D721Med (cell line): Measurements from ENCODE around the gene LRRFIP2.
"Not testable (repeated sequence)": the region's sequence is repeated elsewhere in the genome, so short reads cannot be mapped to it uniquely, and the experiment has no call there.

ENCODE experiments used
- DNase-seq: peaks from one replicate; pipeline ENCODE4 v3.0.0; 2011; ENCODE audit warnings: low spot score; ENCODE audit not compliant: insufficient read length
- FAIRE-seq: peaks from 2 replicates; lab custom pipeline; 2011; peaks lifted over from hg19 to GRCh38; lab: Jason Lieb, UNC
- CTCF ChIP-seq: IDR thresholded peaks from 2 replicates; pipeline ENCODE4 v1.5.1; 2012; ENCODE audit warnings: mild to moderate bottlenecking, control low read depth; ENCODE audit not compliant: insufficient read depth; ENCODE audit errors: missing control alignments

LRRFIP2 gene

GRCh38 chr3:37064747-37065146, 109.6 kb downstream of the LRRFIP2 start:
- DNase-seq (no peak), FAIRE-seq (no peak)
- no peak for TF ChIP-seq CTCF

GRCh38 chr3:37058117-37058516, 116.3 kb downstream of the LRRFIP2 start:
- TF ChIP-seq CTCF, result no peak
- DNase-seq (no peak), FAIRE-seq (no peak)

- DNase-seq, result no peak
Observed at GRCh38 chr3:37056826-37057225, 117.6 kb downstream of the LRRFIP2 start.

GRCh38 chr3:37055077-37055476, 119.3 kb downstream of the LRRFIP2 start:
- not testable (repeated sequence) for FAIRE-seq, DNase-seq

More at GRCh38 chr3:37056826-37057225, 117.6 kb downstream of the LRRFIP2 start:
- no peak for TF ChIP-seq CTCF
- FAIRE-seq, result no peak

- no peak for TF ChIP-seq CTCF
- DNase-seq, result no peak
- no peak for FAIRE-seq
Observed at GRCh38 chr3:37054370-37054769, 120.0 kb downstream of the LRRFIP2 start.

- no peak for TF ChIP-seq CTCF
- DNase-seq (no peak), FAIRE-seq (no peak)
Observed at GRCh38 chr3:37053753-37054152, 120.6 kb downstream of the LRRFIP2 start.

GRCh38 chr3:37053337-37053736, 121.0 kb downstream of the LRRFIP2 start:
- TF ChIP-seq CTCF, result no peak
- FAIRE-seq, result no peak
- DNase-seq, result no peak

- no peak for FAIRE-seq
- no peak for DNase-seq
- TF ChIP-seq CTCF, result no peak
Observed at GRCh38 chr3:37052860-37053259, 121.5 kb downstream of the LRRFIP2 start.
